Gastroesophageal sphincter (tissue), 4 donors: ENCODE results near the gene DCAF5. TPM values are rescaled to one million over a fixed set of nuclear protein-coding genes. Genes with fewer than 3 reads are reported as not detected.

ENCODE experiments used
- ATAC-seq: fragments of 150-250 bp; one replicate; pipeline ENCODE4 v1.9.1; 2016; ENCODE audit warnings: mild to moderate bottlenecking, moderate library complexity
- H3K27ac ChIP-seq, 4 donors: fragments of 200-600 bp; sonication (generic) in 3 of 4; 1 replicate in 3 of 4; 2 replicates in 1 of 4; pipeline ENCODE4 v1.5.1; 2016 to 2019
- H3K27me3 ChIP-seq: fragments of 200-600 bp; sonication (generic); one replicate; pipeline ENCODE4 v1.5.1; 2019
- H3K36me3 ChIP-seq, 2 donors: fragments of 200-600 bp; sonication (generic); one replicate each; pipeline ENCODE4 v1.5.1; 2019; ENCODE audit warnings: control low read depth in 1 of 2
- H3K4me1 ChIP-seq, 3 donors: fragments of 200-600 bp; sonication (generic); 1 replicate in 2 of 3; 2 replicates in 1 of 3; pipeline ENCODE4 v1.5.1; 2016 to 2019; ENCODE audit warnings: control low read depth in 2 of 3
- H3K4me3 ChIP-seq, 2 donors: fragments of 200-600 bp; sonication (generic); one replicate each; pipeline ENCODE4 v1.5.1; 2019; ENCODE audit warnings: mild to moderate bottlenecking in 1 of 2, moderate library complexity in 1 of 2
- H3K9me3 ChIP-seq, 3 donors: fragments of 200-600 bp; sonication (generic); one replicate each; pipeline ENCODE4 v1.5.1; 2017 to 2019; ENCODE audit warnings: control low read depth in 2 of 3
- EP300 ChIP-seq: sonication (generic); formaldehyde crosslinking; IDR thresholded peaks from one replicate; pipeline ENCODE4 v1.6.1; 2017; ENCODE audit warnings: antibody characterized with exemption, mild to moderate bottlenecking
- POLR2A ChIP-seq, 2 donors: fragments of 450-650 bp; IDR thresholded peaks; one replicate each; pipeline ENCODE4 v1.6.1; 2017; ENCODE audit warnings: antibody characterized with exemption in 2 of 2, mild to moderate bottlenecking in 2 of 2, moderate library complexity in 1 of 2
- POLR2AphosphoS5 ChIP-seq: sonication (generic); formaldehyde crosslinking; IDR thresholded peaks from one replicate; pipeline ENCODE4 v1.6.1; 2017; ENCODE audit warnings: antibody characterized with exemption
- WGBS, 2 donors: methylation state at CpG; one replicate each; pipeline ENCODE4 v1.1.5; 2018; ENCODE audit warnings: low coverage in 1 of 2; 5-methylcytosine and 5-hydroxymethylcytosine counted together
- total RNA-seq, 4 donors: library from RNA; depleted of rRNA; stranded (reverse); fragments of >200 nt; gene quantifications; one replicate each; pipeline ENCODE4 v1.1.0, GENCODE V29; 2016
- TF ChIP-seq, protein P1 (sequence below), 4 experiments: fragments of 200-600 bp in 2 of 4; fragments of 450-650 bp in 2 of 4; sonication (generic) in 1 of 4; IDR thresholded peaks; one replicate each; pipeline ENCODE4 v1.5.1; 2017 to 2019; ENCODE audit warnings: antibody characterized with exemption in 4 of 4, mild to moderate bottlenecking in 2 of 4, moderate library complexity in 2 of 4

DCAF5 gene
- total RNA-seq, 4 donors from 2014 or later: 31.0 to 63.6 (median 36.9) TPM

DNA sequence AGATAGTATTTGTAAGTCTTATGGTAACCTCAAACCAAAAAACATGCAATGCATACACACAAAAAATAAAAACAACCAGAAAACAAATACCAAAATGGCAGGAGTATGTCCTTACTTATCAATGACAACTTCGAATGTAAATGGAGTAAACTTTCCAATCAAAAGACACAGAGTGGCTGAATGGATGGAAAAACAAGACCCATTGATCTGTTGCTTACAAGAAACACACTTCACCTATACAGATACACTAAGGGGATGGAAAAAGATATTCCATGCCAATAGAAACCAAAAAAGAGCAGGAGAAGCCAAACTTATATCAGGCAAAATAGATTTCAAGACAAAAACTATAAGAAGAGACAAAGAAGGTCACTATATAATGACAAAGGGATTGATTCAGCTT, 8.7 kb upstream of the DCAF5 start:
- WGBS, 2 donors: 55 to 91% methylated on average over 1 of the region's 1 CpG
- Histone ChIP-seq H3K4me3 (no peak overlapping the region), H3K27ac (no peak overlapping the region), H3K36me3 (no peaks in the 10 kb centered on the region), H3K9me3 (no peaks in the 10 kb centered on the region), H3K27me3 (no peaks in the 10 kb centered on the region), H3K4me1 (no peaks in the 10 kb centered on the region)
- ATAC-seq: no peak
- TF ChIP-seq POLR2AphosphoS5: no peak
- TF ChIP-seq, protein P1, sequence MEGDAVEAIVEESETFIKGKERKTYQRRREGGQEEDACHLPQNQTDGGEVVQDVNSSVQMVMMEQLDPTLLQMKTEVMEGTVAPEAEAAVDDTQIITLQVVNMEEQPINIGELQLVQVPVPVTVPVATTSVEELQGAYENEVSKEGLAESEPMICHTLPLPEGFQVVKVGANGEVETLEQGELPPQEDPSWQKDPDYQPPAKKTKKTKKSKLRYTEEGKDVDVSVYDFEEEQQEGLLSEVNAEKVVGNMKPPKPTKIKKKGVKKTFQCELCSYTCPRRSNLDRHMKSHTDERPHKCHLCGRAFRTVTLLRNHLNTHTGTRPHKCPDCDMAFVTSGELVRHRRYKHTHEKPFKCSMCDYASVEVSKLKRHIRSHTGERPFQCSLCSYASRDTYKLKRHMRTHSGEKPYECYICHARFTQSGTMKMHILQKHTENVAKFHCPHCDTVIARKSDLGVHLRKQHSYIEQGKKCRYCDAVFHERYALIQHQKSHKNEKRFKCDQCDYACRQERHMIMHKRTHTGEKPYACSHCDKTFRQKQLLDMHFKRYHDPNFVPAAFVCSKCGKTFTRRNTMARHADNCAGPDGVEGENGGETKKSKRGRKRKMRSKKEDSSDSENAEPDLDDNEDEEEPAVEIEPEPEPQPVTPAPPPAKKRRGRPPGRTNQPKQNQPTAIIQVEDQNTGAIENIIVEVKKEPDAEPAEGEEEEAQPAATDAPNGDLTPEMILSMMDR (IDR thresholded peaks at IDR 0.05): no peak
- no peak for TF ChIP-seq EP300
- no peak for TF ChIP-seq POLR2A (IDR thresholded peaks at IDR 0.05)

DNA sequence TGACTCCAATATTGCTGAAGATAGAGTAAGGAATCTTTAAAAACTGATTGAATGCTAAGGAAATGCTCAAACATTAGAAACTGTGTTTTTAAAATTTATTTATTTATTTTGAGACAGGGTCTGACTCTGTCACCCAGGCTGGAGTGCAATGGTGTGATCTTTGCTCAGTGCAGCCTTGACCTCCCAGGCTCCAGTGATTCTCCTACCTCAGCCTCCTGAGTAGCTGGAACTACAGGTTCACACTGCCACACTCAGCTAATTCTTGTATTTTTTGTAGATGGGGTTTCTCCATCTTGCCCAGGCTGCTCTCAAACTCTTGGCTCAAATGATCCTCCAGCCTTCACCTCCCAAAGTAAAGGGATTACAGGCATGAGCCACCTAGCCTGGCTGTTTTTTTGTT, 3.3 kb upstream of the DCAF5 start:
- no peak for ATAC-seq

GRCh38 chr14:69154779-69155178, 1.9 kb upstream of the DCAF5 start:
- Histone ChIP-seq H3K27ac (peak overlapping the region in 2 of 4 donors; percentile 20 to 97), H3K4me1 (peaks cover 3 to 33% (median 11%) of the 10 kb centered on the region in 3 donors), H3K9me3 (no peaks in the 10 kb centered on the region), H3K27me3 (no peaks in the 10 kb centered on the region), H3K36me3 (no peaks in the 10 kb centered on the region), H3K4me3 (no peak overlapping the region)
- WGBS, 2 donors: 36% methylated on average over 4 of the region's 4 CpGs; no CpG with 5 or more reads in 1 of the 2 donors
- TF ChIP-seq, protein P1 (IDR thresholded peaks at IDR 0.05): no peak
- no peak for TF ChIP-seq EP300
- TF ChIP-seq POLR2AphosphoS5: peak; percentile 68
- no peak for ATAC-seq

More for the DNA sequence above, 3.3 kb upstream of the DCAF5 start:
- H3K36me3 ChIP-seq: no peaks in the 10 kb centered on the region
- H3K4me3 ChIP-seq: no peak overlapping the region
- TF ChIP-seq POLR2A (IDR thresholded peaks at IDR 0.05): no peak
- no peak for TF ChIP-seq EP300
- TF ChIP-seq, protein P1 (IDR thresholded peaks at IDR 0.05): no peak
- TF ChIP-seq POLR2AphosphoS5: no peak
- no peaks in the 10 kb centered on the region for H3K9me3 ChIP-seq
- H3K27ac ChIP-seq: no peak overlapping the region
- no peaks in the 10 kb centered on the region for H3K27me3 ChIP-seq
- H3K4me1 ChIP-seq: peaks cover 0 to 18% (median 0%) of the 10 kb centered on the region in 3 donors

DNA sequence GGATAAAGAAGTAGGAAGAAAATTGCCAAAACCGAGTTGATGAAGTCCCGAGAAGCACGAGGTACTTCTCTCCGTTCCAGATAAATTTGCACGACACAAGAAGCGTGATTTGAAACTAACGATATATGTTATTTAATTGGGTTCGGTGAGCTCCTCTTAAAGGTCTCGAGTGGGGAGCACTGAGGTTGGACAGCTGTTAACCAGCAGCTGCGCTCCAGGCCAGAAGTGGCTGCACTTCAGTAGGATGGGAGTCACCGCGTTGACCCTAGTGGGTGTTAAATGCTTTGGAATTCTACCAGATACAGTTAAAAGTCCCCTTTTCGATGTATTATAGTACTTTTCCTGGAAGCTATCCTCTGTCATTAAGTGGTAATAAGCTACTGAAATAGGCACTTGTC, 953 bp upstream of the DCAF5 start:
- Histone ChIP-seq H3K4me3 (peak overlapping the region; percentile 53 to 83), H3K27me3 (no peaks in the 10 kb centered on the region), H3K4me1 (peaks cover 3 to 42% (median 13%) of the 10 kb centered on the region in 3 donors), H3K27ac (peak overlapping the region; percentile 70 to 99 (median 98)), H3K36me3 (peaks cover 0 to 4% of the 10 kb centered on the region in 2 donors), H3K9me3 (no peaks in the 10 kb centered on the region)
- TF ChIP-seq POLR2A (IDR thresholded peaks at IDR 0.05): no peak
- TF ChIP-seq, protein P1 (IDR thresholded peaks at IDR 0.05): no peak
- no peak for TF ChIP-seq EP300
- no peak for TF ChIP-seq POLR2AphosphoS5
- WGBS, 2 donors: 1 to 3% methylated on average over 7 to 12 of the region's 13 CpGs
- no peak for ATAC-seq

- WGBS, 2 donors: 0% methylated on average over 3 of the region's 72 CpGs; no CpG with 5 or more reads in 1 of the 2 donors
- ATAC-seq: peak; percentile 97
- Histone ChIP-seq H3K4me3 (peak overlapping the region; percentile 53 to 83), H3K4me1 (peaks cover 3 to 44% (median 13%) of the 10 kb centered on the region in 3 donors), H3K36me3 (peaks cover 0 to 8% of the 10 kb centered on the region in 2 donors), H3K27me3 (no peaks in the 10 kb centered on the region), H3K9me3 (no peaks in the 10 kb centered on the region), H3K27ac (peak overlapping the region; percentile 70 to 99 (median 98))
- TF ChIP-seq, protein P1 (IDR thresholded peaks at IDR 0.05): peak in 3 of 4 experiments; percentile 18 to 37 (median 24)
- TF ChIP-seq POLR2A (IDR thresholded peaks at IDR 0.05) (peak; percentile 79 to 85), POLR2AphosphoS5 (peak; percentile 75), EP300 (no peak)
Measured at GRCh38 chr14:69153152-69153872, 393 bp upstream of the DCAF5 start.
